GM18508 (cell line): Measurements from ENCODE around the gene MXD4.
"Not testable (repeated sequence)": the region's sequence is repeated elsewhere in the genome, so short reads cannot be mapped to it uniquely, and the experiment has no call there.

ENCODE experiments used
- ATAC-seq: cut with Tn5 transposase; IDR thresholded peaks from one replicate; pipeline ENCODE4 v1.9.1; 2021; ENCODE audit warnings: moderate number of reproducible peaks; ENCODE audit not compliant: insufficient read depth, unreplicated experiment

Gene MXD4

DNA sequence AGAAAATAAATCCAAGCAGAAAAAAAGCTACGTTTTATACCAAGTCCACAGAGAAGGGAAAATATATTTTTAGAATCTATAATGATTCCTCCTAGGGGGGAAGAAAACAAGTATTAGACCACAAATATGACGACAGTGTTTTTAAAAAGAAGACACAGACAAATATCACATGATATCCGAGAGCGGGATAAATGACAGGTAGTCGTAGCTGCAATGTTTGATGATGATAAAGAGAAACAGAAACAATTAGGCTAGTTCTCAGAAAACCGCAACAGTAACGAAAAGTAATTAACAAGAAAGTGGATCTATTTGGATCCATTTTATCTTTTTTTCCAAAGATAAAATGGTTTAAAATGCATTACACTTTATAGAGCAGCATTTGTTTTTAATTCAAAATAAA lies 20.9 kb downstream of the MXD4 start:
- no peak for ATAC-seq

DNA sequence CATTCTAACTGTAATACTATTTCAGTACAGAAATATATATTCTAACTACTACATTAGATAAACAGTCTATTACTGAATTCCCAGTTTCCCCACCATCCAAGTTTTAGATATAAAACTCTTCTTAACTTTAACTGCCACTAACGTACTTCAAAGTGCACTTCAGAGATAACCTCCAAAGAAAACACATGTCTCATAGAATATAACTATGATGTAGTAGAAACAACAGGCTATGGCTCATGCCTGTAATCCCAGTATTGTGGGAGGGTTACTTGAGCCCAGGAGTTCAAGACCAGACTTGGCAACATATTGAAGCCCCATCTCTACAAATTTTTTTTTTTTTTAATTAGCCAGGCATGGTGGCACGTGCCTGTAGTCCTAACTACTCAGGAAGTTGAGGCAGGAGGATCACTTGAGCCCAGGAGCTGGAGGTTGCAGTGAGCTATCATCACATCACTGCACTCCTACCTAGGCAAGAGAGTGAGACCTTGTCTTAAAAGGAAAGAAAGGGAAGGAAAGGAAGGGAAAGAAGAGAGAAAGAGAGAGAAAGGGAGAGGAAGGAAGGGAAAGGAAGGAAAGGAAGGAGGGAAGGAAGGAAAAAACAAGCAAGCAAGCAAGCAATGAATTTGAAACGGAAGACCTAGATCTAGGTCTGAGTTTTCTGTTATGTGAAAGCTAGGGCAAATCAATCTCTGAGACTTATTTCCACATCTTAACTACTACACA lies 24.8 kb downstream of the MXD4 start:
- no peak for ATAC-seq

DNA sequence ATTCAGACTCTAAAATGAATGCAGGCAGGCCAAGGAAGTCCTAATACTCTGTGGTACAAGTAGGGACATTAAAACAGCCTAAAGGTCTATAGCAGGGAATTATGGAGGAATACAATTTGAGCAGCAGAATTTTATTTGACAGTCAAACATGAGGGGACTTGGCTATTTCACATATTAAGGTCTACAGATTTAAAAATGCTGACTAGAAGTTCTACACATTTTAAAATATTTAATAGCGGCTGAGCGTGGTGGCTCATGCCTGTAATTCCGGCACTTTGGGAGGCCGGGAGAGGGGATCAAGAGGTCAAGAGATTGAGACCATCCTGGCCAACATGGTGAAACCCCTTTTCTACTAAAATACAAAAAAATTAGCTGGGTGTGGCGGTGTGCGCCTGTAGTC lies 30.8 kb downstream of the MXD4 start:
- ATAC-seq: no peak

DNA sequence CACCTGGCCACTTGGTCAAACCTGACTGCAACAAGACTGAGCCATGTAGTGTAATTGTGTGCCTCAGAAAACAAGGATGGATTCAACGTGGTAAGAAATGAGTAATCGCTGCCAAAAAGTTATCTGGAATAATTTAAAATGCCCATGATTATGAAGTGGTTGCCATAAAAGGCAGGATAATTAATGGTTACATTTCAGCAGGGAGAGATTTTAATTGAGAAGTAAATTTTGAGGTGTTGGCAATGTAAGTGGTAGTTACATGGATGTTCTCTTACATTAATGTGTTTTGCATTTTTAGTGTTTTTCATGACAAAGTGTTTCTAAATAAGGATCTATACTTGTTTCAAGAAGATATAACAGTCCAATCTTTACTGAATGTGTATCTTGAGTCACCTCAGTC lies 35.6 kb downstream of the MXD4 start:
- no peak for ATAC-seq

- no peak for ATAC-seq
Observed at GRCh38 chr4:2222838-2223237, 39.1 kb downstream of the MXD4 start.

GRCh38 chr4:2221378-2221777 lies 40.5 kb downstream of the MXD4 start:
- not testable (repeated sequence) for ATAC-seq

- ATAC-seq: no peak
Observed at GRCh38 chr4:2220016-2220630, 41.8 kb downstream of the MXD4 start.

DNA sequence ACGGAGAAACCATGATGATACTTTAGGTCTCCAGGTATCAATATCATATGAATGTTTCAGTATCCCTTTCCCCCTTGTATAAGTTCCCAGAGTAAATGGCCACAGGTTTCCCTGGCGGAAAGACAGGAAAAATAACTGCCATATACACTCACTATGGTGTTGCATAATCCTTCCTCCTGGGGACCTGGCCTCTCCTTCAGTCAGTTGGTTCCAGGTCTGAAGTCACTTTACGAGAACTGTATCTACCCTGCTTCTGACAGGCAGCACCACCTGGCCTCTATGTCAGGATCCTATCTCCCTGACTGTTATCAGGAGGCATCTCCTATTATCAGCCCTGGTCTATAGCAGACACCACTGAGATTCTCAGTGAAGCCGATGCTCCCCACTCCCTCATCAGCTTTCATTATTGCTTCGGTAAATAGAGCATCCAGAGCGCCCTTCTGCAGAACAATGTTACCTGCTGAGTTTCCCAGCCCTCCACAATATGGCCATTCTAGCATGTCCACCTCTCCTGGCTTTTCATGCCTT lies 42.6 kb downstream of the MXD4 start:
- ATAC-seq: no peak

GRCh38 chr4:2218436-2218835 lies 43.5 kb downstream of the MXD4 start:
- no peak for ATAC-seq

DNA sequence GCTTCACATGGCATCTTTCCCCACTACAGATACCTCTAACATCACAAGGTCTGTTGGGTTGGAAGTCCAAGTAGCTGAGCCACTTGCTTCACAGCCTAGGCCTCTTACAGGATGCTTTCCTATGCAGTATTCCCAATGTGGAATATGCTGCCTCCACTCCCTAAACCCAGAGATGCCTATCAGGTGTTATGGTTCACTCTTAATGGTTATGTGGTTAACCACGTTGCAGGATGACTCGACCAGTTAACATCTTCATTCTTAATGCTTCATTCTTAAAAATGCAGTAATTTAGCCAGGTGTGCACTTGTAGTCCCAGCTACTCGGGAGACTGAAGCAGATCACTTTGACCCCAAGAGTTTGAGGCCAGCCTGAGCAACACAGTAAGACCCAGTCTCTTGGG lies 44.2 kb downstream of the MXD4 start:
- no peak for ATAC-seq

DNA sequence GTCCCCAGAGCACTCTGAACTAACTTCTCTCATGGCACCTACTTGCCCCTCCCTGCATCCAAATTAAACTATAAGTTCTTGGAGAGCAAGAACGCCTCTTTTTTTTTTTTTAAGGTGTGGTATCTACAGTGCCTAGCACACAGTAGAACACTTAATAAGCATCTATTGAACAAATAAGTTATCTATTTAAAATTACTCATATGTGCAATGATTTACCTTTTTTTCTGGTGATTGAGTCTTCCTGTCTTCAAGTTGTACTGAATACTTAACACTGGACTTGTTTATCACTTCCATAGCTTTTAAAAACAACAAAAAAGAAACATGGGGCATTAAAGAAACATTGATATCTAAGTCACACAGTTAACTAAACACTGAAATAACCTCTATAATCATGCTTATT lies 49.1 kb downstream of the MXD4 start:
- ATAC-seq: no peak

DNA sequence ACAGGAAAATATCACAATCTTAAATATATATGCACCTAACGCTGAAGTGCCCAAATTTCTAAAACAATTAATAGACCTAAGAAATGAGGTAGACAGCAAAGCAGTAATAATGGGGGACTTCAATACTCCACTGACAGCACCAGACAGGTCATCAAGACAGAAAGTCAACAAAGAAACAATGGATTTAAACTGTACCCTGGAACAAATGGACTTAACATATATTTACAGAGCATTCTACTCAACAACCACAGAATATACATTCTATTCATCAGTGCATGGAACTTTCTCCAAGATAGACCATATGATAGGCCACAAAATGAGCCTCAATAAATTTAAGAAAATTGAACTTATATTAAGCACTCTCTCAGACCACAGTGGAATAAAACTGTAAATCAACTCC lies 59.1 kb downstream of the MXD4 start:
- ATAC-seq: not testable (repeated sequence)
